GM19351 (cell line): ENCODE data around the gene LMAN1L.
A peak's percentile ranks its signal among the peaks of the same experiment; 100 is the strongest.

Source experiments
- ATAC-seq: cut with Tn5 transposase; IDR thresholded peaks from one replicate; pipeline ENCODE4 v1.9.1; 2021; ENCODE audit warnings: mild to moderate bottlenecking, moderate library complexity; ENCODE audit not compliant: unreplicated experiment

The LMAN1L gene

DNA sequence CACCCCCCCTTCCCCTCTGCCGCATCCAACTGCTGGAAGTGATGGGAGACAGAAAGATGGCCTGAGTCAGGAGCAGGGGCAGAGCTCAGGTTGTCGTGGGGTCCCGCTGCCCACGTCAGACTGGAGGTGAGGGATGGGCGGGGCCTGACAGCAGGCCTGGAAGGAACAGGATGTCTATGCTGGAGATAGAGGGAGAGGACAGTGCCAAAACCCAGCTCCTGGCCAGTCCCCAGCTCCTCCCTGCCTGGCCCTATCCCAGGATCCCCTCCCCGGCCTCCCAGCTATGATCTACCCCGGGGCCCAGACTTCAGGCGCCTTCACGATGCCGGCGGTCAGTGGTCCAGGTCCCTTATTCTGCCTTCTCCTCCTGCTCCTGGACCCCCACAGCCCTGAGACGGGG, at the start of gene LMAN1L:
LMAN1L (plus strand) TSS at position 303 of the 400 bp plus-strand sequence; CDS start at position 323, 20 bp downstream.
- no peak for ATAC-seq

DNA sequence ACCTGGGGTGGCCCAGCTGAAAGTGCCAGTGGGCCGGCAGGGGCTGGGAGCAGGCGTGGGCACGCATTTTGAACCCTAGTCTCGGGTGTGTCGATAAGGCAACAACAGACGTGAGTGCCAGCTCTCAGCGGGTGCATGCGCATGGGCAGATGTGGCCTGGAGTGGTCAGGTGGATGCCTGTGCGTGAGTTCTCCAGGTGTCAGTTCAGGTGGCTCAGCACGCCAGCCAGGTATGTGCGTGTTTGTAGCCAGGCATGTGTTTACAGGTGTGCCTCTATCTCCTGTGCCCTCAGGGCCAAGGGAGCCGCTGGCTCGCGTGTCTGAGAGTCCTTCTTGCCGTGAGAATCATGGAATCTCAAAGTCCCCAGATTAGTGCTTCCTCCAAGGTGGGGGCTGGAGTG, 49.2 kb upstream of the LMAN1L start:
- no peak for ATAC-seq

GRCh38 chr15:74767167-74768098, 45.2 kb upstream of the LMAN1L start:
- ATAC-seq: no peak

DNA sequence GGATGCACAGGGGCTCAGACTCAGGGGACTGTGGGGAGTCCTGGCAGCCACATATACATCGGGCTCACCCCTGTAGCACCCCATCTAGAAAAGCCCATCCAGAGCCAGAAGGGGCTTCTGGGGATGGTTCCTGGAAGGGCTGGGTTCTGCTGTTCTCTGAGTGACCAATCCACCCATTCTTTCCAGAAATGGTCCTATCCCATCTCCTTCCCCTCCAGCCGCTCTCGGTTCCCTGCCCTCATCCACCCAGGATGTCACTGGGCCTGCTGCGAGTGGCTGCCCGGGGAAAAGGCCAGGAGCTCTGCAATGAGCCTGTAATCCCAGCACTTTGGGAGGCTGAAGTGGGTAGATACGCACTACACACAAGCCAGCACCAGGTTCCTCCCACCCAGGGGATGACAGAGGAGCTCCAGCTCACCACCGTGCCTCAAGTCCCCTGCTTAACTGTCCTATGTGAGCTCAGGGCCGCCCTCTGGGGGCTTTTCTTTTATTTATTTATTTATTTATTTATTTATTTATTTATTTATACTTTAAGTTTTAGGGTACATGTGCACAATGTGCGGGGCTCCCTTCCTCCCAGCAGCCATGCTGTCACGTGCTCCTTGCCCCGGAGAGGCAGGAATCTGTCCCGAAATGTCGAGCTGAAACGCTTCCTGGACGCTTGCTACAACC, 44.4 kb upstream of the LMAN1L start:
- ATAC-seq: no peak

- ATAC-seq: no peak
Observed at GRCh38 chr15:74768771-74769342, 43.8 kb upstream of the LMAN1L start.

DNA sequence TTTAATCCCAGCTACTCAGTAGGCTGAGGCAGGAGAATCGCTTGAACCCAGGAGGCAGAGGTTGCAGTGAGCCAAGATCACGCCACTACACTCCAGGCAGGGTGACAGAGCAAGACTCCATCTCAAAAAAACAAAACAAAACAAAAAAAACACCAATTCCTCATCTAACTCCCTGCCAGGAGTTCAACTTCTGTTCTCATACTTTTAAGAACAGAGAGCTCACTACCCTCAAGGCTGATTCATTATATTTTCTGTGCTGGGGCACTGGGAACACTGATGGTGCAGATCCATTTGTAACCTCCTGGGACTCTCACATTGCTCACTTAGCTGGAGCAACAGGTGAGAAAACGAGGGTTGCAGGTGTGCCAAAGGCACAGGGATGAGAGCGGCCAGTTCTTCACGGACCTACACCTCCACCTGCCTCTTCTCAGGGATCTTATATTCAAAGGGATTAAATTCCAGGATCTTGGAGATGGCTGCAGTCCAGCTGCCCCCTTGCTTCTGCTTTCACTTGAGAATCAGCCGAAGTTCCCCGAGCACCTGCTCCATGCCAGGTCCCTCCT, 43.1 kb upstream of the LMAN1L start:
- no peak for ATAC-seq

- ATAC-seq: no peak
Observed at GRCh38 chr15:74770211-74770903, 42.3 kb upstream of the LMAN1L start.

GRCh38 chr15:74773329-74773728, 39.3 kb upstream of the LMAN1L start:
- no peak for ATAC-seq

DNA sequence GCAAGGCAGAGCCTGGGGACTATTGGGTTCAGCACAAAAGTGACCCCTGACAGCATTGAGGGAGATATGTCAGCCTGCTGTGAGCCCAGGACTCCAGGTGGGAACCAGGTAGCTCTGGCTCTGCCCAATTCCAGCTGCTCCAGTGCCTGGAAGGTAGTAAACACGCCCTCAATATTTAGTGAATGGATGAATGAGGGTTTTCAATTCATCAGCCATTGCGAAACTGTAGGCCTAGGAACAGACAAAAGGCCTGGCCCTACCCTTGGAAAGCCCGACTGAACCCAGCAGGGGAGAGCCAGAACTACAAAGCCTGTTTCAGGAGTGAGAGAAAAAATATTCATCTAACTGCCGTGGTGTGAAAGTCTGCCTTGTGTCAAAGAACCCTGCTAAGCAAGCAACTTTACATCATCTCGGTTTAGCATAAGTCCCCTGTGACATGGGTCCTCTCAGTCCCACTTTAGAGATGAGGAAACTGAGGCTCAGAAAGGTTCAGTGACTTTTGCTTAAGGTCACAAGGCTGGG, 38.8 kb upstream of the LMAN1L start:
- no peak for ATAC-seq

DNA sequence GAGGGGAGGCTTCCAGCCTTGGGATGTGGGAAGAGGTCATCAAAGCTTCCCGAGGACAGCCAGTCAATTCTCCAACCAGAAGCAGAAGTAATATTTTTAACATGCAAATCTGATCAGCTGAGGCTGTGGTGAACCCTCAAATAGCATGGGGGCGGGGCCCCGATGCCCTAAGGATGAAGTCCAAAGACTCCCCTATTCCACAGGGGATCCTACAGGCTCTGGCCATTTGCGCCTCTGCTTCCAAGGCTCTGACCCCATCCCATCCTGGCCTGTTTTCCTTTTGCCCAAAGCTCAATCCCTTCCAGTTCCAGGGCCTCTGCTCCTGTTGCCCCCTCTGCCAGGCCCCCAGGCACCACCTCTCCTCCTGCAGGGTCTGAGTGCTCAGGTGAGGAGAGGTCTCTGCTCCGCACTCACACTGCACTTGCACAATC, 37.5 kb upstream of the LMAN1L start:
- no peak for ATAC-seq

DNA sequence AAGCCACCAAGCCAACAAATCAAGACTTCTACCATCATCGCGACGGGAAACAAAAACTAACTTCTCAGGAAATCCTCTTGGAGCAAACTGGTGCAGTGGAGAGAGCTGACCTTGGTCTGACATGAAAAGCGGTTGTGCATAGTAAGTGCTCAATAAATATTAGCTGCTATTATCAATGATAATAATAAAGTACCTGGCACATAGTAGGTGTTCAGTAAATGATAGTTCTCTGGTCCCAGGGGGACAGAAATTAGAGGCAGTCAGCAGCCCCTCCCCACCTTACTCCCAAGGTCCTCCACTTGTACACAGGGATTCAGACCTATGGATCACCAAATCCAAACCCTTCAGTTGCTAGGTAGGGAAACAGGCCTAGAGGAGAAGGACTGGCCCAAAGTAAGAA, 36.7 kb upstream of the LMAN1L start:
- no peak for ATAC-seq

DNA sequence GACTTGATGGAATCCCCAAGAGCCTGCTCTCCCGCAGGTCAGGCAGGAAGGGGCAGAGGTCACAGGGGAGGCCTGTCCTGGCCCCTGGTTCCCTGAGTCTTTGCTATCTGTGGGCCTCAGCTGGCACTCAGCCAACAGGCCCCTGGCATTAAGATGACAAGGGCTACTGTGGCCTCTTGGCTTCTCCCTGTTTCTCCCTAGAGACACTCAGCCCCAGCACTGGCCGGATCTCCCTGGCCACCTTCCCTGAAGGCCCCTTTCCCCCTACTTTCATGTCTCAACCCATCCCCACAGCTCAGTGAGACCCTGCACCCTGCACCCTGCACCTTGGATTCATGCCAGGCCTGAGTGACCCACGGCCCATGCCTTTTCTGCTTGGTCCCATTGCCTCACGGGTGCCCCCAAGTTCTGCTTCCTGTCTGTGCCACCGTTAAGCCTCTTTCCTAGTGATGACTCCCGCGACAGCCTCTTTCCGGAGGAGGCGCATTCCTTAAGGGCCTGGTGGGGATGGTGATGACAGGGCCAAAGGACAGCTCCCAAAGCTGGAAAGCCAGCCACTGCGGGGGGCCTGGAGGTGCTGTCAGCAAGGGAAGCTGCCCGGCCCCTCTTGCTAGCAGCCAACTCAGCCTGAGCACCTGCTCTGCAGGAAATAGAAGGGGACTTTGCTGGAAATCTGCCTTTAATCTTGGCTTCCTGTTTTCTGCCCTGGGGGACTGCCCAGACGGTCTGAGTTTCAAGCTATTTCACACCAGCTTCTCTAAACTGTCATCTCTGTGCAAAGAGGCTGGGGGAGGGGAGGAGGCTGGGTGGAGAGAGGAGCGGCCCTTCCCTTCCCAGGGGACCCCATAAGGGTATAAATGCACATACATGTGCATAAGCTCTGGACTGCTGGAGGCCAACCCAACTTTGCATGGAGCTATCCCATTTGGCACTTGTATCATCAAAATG, 35.5 kb upstream of the LMAN1L start:
- peak; percentile 37 for ATAC-seq

- ATAC-seq: no peak
Observed at GRCh38 chr15:74777769-74778598, 34.7 kb upstream of the LMAN1L start.

GRCh38 chr15:74778599-74778970, 34.0 kb upstream of the LMAN1L start:
- ATAC-seq: no peak

GRCh38 chr15:74779162-74779648, 33.4 kb upstream of the LMAN1L start:
- ATAC-seq: no peak

DNA sequence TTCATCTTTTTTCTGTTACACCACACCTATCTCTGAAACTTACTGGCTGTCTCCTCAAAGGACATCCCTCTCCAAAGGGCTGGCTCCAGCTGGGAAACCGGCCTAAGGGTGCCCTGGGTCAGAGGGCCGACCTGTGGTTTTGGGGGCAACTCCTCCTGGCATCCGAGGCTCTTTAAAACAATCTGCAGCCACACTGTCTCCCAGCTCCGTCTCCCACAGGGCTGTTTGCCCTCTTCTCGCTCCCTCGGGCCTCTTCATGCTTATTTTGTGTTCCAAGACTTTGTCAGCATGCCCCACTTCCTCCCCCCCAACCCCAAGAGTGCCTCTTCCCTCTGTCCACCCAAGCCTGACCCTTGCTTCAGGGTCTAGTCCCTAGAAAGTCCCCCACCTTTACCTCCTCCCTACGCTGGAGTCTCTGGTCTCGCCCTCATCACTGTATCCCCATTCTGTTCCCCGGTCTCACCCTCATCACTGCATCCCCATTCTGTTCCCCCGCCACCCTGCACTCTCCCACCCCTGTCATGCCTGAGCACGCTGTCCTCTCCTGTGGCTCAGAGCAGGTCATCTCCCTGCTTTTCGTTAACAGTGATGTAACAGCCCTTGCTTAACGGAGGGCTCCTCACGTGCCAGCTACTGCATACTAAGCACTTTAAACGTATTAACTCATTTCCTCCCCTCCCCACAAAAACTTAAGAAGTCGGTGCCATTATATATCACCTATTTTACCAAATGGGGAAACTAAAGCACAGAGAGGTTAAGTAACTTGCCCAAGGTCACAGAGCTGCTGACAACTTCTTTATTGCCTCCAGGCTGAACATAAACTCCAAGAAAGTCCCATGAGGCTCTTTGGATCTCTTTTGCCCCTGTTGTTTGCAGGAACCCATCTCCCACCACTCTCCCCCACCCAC, 31.9 kb upstream of the LMAN1L start:
- no peak for ATAC-seq

DNA sequence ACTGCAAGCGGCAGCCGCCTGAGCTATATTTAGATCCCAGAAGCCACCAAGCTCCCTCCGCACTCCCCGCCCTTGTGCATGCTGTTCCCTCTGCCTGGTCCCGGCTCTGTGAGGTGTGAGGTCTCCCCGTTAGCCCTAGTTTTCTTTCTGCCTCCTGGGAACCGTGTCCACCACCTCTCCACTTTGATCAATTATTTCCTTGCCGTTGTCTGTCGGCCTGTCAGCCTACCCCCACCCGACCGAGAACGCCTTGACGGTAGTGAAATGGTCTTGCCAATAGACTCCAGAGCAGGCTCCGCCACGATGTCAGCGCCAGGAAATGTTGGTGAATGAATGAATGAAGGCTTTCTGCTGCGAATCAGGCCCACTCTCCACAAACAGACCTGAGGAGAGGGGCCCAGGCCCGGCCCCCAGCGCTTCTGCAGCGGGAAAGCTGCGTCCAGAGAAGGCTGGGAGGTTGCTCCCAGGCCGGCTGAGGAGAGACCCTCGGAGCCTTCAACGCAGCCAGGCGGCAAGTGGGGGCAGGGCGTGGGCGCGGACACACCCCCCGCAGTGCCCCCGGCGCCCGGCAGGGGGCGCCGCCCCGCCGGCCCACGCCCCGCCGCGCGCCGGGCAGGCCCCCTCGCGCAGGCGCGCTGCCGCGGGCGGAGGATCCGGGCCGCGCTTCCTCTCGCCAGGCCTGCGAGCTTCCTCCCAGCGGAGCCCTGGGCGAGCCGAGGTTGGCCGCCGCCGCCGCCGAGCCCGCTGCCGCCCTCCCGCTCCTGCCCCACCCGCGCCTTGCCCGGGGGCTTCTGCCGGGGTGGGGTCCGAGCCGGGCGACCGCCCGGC, 31.0 kb upstream of the LMAN1L start, which contains the start of gene CSK:
CSK (plus strand) TSS at position 650 of the 828 bp plus-strand sequence. CDS start 16,218 bp downstream, outside the sequence.
- ATAC-seq: no peak
